Measurements from ENCODE around the gene ERICH6.

ERICH6 gene

DNA sequence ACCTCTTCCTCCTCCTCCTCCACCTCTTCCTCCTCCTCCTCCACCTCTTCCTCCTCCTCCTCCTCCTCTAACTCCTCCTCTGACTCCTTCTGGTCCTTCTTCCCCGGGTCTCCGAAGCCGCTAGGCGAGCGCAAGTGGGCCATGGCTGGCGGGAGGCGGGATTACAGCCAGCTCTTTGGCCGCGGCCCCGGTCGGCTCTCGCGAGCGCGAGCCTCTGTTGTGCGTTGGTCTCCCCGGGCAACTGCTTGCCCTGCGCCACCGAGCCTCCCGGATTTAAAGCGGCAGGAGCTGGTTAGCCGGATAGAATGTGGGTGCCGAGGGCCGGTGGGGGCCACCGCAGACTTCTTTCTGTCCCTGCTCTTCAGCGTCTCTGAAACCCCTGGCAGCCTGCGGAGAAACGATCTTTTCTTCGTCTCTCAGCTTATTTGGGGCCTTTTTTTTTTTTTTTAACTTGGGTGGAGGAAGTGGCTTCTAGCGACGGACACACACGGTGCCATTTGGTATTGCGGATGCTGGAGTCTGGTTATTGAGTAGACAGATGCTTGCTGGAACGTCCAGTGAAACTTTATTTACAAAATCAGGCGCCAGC, at the start of gene ERICH6:
ERICH6 (minus strand) TSS at position 165 of the 589 bp plus-strand sequence; CDS start at position 143, 22 bp downstream.
- peak; percentile 87 for DNase-seq

DNA sequence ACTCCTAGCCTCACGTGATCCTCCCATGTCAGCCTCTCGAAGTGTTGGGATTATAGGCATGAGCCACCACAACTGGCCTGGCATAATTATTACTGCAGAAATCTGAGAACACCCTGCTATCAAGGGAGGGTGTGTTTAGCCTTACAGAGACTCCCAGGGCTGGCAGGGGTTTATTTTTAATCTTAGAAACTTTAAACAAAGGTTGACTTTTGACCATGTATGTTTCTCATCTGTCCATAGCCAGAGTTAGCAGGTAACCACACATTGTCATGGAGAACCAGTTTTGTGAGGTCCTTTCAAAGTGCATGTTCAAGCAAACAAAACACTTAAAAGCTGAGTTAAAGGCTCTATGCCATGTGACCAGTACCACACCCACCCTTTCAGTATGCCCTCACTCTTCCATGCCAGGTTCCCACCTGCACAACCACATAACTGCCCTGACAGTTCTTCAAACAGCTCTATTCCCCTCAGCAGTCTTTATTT, 48.1 kb upstream of the ERICH6 start:
- no peak for DNase-seq

DNA sequence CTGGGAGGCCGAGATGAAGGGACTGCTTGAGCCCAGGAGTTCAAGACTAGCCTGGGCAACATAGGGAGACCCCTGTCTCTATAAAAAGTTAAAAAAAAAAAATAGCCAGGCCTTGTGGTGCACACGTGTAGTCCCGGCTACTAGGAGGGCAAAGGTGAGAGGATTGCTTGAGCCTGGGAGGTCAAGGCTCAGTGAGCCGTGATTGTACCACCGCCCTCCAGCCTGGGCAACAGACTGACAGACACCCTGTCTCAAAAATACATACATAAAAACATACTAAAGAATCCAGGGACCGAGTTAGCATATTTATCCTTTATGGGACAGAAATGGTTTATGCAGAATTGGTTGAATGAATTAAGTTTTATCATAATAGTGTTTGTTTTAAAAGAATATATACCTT, 45.5 kb upstream of the ERICH6 start:
- no peak for DNase-seq

DNA sequence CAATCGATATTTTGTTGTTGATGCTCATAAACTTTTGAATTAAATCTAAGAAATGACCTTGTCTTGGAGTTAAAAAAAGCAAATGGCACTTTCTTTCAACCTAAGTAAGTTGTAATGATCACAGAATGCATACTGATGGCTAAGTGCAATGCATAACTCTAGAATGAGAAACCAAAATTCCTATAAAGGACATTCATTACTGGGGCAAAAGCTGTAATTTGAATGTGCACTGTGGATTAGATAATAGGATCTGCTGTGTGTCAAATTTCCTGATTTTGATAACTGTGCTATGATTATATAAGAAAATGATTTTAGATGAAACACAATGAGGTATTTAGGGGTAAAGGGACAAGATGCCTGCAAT, 44.9 kb upstream of the ERICH6 start:
- no peak for DNase-seq

DNA sequence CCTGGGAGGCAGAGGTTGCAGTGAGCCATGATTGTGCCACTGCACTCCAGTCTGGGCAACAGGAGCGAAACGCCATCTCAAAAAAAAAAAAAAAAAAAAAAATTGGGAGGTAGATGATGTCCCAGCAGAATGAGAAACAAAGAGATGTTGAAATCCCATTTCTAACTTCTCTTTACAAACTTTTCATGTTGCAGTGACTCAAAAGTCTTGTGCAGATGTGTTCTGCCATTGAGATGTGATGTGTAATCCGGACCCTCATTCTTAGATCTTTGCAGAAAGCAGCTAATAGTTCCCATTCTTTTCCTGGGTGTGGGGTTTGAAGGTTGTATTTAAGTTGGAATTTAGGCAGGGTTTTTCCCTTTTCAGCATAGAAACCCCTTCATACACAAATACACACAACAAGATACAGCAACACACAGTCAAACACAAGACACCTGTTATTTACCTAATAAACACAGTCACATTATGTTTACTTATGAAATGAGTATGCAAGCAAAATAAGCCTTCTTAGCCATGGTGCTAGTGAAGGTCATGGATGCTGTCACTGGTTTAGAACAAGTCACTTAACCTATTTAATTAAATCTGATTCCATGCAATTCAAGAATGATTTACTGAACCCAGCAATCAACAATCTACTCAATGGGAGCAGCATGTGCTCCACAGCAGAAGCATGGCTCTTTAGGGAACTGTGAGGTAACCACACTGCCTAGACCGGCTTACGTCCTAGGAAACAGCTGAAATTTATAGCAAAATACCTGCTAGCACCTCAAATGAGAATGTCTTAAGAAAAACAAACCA, 44.4 kb upstream of the ERICH6 start:
- DNase-seq: no peak

DNA sequence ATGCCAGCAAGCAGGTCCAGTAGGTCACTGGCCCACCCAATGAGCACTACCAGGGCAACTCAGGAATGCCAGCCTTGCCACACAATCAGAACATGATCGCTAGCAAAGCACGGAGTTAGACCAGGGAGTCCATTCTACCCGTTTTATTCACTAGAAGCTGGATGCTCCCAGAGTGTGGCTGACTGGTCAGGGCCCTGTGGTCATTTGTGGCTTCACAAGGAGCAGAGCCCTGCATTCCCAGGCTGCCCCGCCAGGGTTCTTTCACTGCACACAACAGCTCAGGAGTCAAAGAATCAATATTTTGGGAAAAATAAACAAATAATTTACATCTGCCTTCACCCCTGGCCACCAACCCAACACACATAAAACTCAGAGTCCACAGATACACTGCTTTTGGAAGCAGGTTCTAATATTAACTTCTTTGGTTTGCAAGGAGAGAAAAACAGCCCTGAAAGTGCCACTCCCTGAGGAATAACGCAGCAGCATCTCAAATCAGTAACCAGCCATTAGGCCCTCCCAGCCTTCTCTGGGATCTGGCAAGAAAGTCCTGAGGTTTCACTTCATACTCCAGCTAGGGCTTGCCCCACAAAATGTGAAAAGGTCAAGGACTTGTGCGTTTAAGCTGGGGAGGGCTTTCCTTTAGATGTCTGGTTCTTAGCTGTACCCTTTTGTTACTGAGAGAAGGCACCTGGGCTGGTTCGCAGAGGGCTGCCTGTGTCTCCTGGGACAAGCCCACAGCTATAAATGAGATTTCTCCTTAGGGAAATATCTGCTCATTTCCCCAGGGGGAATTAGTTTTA, 43.3 kb upstream of the ERICH6 start:
- no peak for DNase-seq

DNA sequence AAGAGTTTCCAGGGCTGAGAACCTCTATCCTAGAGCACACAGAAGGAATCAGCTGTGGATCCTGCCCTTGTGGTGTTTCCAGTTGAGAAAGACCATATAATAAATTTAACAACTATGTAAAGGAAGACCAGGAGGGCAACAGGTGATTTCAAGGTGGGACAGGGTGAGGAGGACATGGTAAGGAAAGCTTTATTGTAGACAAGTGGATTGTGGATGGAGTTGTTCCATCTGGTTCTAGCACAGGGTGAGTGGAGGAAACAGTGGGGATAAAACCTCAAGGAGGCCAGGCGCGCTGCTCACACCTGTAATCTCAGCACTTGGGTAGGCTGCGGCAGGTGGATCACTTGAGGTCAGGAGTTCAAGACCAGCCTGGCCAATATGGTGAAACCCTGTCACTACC, 42.1 kb upstream of the ERICH6 start:
- no peak for DNase-seq

DNA sequence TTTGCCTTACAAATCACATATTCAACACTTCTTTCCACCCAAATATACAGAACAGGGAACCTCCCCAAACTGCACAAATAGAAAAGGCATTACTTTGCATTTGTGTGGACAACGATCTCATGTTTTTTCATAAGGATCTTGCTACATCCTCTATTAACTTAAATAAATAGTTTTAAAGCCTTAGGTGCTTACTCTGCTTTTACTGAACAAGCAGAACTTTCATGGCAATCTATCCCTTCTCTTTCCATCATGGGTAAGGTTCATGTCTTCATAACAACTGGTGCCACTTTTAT, 41.1 kb upstream of the ERICH6 start:
- no peak for DNase-seq

DNA sequence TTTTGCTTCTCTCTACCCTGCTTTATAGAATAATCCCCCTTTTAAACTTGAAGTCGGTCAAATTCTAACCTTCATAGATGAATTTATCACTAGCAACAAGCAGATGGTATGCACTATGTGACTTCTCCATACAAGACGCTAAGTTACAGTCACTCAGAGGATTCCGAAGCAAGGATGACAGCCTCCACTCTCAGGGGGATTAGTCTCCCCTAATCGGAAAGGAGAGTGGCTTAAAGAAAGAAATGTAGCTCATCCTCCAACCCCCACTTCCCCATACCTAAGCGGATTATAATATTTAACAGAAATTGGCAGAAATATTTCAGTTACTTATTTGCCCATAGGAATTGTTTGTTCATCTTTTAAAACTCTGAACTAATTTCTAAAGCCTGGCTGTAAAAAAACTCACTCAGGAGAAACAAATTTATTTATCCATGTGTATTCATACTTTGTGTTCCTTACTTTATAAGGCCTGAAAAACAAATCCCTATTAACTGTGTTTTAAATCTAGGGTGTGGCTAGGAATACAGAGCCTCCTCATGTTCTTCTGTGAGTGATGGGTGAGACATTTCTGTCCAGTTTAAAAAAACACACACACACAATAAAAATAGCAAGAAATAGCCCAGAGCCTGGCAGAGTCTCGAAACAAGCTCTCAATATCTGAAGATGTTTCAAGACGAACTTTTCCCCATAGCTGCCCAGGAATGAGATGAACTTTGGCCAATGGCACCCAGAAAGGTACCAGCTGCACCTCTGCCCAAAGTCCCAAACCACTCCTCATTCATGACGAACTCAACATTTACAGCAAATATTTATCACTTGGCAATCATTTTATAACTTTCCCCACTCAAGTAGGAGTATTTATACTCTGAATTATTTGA, 40.6 kb upstream of the ERICH6 start:
- DNase-seq: no peak

DNA sequence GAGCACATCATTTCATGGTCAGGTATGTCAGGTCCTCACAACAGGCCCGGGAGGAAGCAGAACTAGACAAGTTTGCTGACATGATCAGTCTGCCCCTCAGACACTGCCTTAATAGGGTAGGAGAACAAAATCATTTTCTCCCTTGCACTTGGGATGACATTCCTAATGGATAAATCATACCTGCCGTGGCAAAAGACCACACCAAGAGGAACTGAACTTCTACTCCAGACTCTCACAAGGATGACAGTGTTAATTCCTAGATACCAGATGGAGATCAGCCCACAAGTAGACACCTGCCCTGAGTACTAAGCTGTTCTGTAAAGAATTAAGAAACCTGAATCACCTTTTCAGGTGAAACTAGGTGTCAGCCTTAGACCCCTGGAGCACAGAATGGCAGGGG, 39.8 kb upstream of the ERICH6 start:
- no peak for DNase-seq

DNA sequence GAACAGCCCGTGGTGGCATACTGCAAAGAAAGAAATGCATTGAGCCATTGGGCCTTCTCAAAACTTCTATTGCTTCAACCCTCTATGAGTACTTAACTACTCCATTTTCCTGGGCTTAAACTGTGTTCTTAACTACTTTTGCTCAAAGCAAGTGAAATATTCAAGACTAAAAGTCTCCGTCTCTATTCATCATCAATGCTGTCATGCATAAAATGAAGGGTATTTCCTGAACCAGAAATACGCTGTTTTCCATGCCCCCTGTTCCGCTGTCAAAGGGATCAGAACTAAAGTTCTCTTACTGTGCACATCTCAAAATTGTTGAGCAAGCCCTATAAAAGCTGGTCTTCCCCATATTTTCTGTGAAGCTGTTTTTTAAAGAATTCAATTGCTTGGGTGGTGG, 39.0 kb upstream of the ERICH6 start:
- DNase-seq: no peak

DNA sequence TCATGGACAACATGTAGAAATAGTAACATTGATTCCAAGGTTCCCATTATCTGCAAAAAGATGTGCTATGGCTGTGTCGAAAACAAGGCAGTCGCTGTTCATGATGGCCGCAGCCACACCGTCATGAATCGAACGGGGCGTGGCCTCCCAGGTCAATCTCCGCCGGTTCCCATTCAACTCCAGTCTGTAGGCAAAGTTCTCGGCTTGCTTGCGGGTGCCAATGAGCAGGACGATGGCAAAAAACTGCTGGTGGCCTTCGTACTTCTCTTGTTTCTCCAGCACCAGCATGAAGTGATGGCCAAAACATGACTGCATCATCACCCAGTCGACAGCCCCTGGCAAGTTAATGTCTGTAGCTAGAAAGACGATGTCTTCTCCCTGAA, 38.4 kb upstream of the ERICH6 start:
- no peak for DNase-seq

DNA sequence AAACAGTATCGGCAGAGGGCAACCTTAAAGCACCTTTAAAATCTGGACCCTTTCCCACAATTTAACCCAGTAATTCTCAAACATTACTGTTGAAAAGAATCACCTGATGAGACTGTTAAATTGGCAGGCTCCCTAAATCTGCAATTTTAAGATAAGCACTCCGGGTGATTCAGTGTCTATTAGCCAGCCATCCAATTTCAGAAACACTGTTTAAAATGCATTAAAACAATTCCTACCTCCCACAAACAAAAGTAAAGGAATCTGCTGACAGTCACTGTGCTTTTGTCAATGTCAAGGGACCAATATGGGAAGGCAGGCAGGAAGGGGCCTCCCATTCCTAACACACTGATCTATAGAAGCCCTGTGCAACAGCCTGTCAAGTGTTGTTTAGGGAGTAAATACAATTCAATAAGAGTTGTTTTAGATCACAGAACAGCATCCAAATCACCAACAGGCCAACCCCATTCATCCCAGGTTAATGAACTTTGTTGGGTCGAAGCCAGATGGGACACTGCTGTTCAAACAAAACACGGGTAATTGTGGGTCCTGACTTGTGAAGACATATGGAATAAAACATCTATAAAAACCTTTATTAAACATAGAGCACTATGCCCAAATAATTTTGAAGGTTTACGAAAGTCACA, 37.9 kb upstream of the ERICH6 start:
- DNase-seq: no peak

DNA sequence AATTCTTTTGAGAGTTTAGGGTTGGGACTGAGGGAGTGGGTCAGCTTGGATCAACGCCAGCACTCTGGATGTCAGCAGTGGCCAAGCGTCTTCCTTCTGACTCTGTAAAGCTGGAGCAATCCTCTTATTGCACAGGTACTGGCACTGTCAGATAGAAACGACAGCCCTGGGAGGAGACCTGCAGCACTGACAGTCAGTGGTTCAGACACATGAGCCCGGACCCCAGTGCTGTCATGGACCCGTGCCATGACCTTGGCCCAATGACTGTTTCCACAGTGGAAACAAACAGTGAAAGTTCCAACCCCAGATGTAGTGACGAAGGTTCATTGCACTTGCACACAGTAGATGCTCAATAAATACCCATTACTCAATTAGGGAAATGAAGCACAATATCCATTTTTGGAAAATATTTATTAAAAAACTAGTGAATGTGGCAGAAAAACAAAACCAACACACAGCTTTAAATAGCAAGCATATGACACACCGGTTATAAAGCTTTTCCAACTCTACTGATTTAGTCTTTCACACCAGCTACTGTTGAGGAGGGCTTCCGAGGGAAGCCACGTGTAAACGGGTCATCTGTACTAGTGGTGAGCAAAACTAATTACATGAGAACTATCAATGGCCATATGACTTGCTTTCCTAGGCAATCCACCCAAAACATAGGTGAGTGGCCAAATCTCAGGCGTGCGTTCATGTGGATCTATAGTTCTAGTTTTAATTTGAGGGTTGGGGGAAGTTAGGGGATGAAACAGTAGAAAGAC, 37.2 kb upstream of the ERICH6 start:
- DNase-seq: no peak

DNA sequence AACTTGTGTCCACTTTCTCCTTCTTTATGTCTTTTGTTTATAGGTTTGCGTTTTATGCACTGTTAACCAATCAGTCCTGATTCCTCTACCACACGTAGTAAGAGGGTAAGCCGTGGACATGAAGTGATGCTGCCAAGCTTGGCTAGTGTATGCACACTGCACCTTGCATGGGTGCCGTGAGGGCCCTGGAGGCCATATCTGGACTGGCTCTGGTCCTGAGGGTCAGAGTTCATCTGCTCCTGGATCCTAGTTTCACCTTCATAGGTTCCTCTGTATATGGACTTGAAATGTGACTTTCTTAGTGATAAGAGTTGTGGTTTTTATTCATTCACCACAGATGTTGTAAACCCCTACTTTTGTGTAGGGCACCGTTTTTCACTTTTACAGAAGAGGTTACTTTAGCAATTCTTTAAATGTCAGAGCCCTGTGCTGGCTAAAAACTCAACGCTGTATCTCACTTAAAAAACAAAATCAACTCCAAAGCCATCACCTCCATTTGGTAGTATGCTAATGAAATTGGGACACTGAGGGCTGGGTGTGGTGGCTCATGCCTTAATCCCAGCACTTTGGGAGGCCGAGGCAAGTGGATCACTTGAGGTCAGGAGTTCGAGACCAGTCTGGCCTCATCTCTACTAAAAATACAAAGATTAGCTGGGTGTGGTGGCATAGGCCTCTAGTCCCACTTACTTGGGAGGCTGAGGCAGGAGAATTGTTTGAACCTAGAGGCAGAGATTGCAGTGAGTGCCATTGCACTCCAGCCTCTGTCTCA, 36.3 kb upstream of the ERICH6 start:
- DNase-seq: no peak

DNA sequence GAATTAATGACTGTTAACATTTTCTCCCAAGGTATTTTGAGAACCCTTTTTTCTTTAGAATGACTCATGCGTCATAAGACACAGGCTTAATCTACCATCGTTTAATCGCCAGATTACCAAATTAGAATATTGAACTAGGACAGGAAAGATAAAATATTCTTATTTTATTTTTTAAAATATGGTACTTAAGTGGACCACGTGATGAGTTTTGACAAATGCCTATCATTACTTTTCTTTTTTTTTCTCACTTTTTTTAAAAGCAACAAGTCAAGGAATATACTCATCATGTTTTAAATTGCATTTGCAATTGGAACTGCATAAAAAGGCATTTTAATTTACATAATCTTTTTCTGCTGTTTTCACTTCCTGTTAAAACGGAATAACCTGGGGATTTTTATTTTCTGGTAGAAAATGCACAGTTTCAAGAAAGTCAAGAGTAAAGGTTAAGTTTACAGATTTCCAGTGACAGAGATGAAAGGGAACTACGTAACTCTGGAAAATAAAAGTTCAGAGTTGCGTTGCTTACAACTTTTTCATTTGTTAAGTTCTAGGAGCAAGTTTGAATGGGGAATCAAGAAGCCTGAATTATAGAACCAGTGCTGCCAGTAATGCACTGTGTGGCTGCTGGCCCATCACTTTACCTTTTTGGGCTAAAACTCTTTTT, 35.6 kb upstream of the ERICH6 start:
- DNase-seq: no peak

DNA sequence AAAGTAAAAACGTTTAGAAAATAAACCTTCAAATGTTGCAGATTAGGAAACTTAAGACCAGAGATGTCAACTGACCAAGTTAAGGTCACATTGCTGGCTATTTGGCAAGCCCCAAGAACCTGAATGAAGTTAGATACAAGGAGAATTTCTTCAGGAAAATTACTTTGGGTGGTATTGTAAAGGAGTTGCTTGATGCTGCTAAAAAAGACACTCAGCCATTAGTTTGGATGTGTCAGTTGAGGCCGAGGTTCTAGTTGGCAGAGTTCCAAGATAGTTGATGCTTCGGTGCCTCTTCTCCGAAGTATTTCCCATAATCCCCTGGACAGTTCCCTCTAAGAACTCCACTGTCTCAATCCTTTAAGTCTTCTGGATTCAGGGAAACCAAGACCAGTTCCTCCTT, 35.0 kb upstream of the ERICH6 start:
- DNase-seq: no peak

DNA sequence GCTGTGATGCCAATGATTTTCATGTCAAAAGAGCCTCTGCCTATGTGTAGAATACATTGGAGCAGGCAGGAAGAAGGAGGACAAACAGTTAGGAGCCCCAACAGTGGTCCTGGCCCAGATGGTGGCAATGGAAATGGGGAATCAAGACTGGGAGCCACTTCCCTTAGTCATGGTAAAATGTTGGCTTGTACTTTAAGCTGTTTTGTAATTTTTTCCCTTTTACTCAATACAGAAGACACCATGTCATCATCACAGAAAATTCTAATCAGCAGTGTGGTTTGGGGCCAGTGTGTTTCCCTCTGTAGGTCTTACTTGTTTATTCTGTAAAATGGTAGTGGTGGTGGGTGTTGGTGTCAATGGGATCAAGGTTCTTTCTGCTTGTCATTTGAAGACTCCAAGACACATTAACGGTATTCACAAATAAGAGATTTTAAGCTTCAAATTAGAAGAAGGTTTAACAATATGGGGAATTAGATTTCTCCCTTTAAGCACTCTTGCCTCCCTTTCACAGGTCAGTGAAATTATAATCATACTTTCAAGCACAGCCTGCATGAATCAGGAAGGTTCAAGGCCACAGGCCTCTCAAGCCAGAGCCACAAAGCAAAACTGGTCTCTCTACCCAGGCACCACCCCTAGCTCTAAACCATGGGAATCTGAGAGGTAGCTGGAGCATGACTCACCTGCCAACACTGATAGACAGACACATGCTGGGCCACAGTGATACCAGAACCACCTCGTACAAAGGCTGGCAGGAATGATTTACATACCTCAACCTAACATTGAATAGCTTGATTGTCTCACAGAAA, 34.4 kb upstream of the ERICH6 start:
- no peak for DNase-seq
